Karpas-422 (cell line): ENCODE results near the gene SAMM50. TPM values are rescaled to one million over a fixed set of nuclear protein-coding genes. Genes with fewer than 3 reads are reported as not detected.

ENCODE experiments used
- DNase-seq: peaks from one replicate; pipeline ENCODE4 v3.0.0-alpha.2; 2015
- H2AFZ ChIP-seq: fragments of 200-600 bp; sonication (generic); 2 replicates; pipeline ENCODE4 v1.6.1; 2014; ENCODE audit warnings: antibody characterized with exemption, low read length, mixed read lengths
- H3K27ac ChIP-seq: fragments of 200-600 bp; sonication (generic); 2 replicates; pipeline ENCODE4 v1.5.1; 2014; ENCODE audit warnings: mild to moderate bottlenecking, low read length, moderate library complexity
- H3K27me3 ChIP-seq: fragments of 200-600 bp; sonication (generic); 2 replicates; pipeline ENCODE4 v1.6.1; 2014; ENCODE audit warnings: low read length, mixed read lengths
- H3K36me3 ChIP-seq: fragments of 200-600 bp; sonication (generic); 2 replicates; pipeline ENCODE4 v1.6.1; 2014; ENCODE audit warnings: low read length, mixed read lengths; ENCODE audit not compliant: insufficient read depth
- H3K4me1 ChIP-seq: fragments of 200-600 bp; sonication (generic); 2 replicates; pipeline ENCODE4 v1.6.1; 2014; ENCODE audit warnings: mild to moderate bottlenecking, low read length, mixed read lengths
- H3K4me2 ChIP-seq: fragments of 200-600 bp; sonication (generic); 2 replicates; pipeline ENCODE4 v1.6.1; 2014; ENCODE audit warnings: low read length, low read depth, mild to moderate bottlenecking; ENCODE audit not compliant: poor library complexity, severe bottlenecking
- H3K4me3 ChIP-seq: fragments of 200-600 bp; sonication (generic); 2 replicates; pipeline ENCODE4 v1.5.1; 2014; ENCODE audit warnings: mild to moderate bottlenecking, antibody characterized with exemption, low read length, mixed read lengths
- H3K79me2 ChIP-seq: fragments of 200-600 bp; sonication (generic); 2 replicates; pipeline ENCODE4 v1.6.1; 2014; ENCODE audit warnings: mild to moderate bottlenecking, low read length, mixed read lengths
- H3K9ac ChIP-seq: fragments of 200-600 bp; sonication (generic); 2 replicates; pipeline ENCODE4 v1.6.0; 2014; ENCODE audit warnings: low read length
- H3K9me2 ChIP-seq: fragments of 200-600 bp; sonication (generic), shearing (Covaris generic); replicated peaks from 2 replicates; pipeline ENCODE4 v1.6.0; 2014; ENCODE audit warnings: mild to moderate bottlenecking, low read length, moderate library complexity; ENCODE audit not compliant: insufficient read depth
- H3K9me3 ChIP-seq: fragments of 300-700, 200-600 bp; sonication (generic); 2 replicates; pipeline ENCODE4 v1.6.1; 2014; ENCODE audit warnings: low read length, mixed read lengths
- H4K20me1 ChIP-seq: fragments of 200-600 bp; sonication (generic); 2 replicates; pipeline ENCODE4 v1.6.1; 2014; ENCODE audit warnings: mild to moderate bottlenecking, antibody characterized with exemption, low read length, low read depth; ENCODE audit not compliant: insufficient read depth
- total RNA-seq: library from RNA; depleted of rRNA; stranded (reverse); fragments of >200 nt; shearing (Covaris generic); gene quantifications from 2 replicates; pipeline ENCODE4 v1.2.3, GENCODE V29; 2014; ENCODE audit warnings: low replicate concordance

Gene SAMM50
- total RNA-seq, 1 experiment from 2014 or later, result 42.9 TPM

- DNase-seq, result no peak
- Histone ChIP-seq H2AFZ (no peak overlapping the region), H3K9me3 (no peaks in the 10 kb centered on the region), H3K27ac (no peak overlapping the region), H3K27me3 (no peaks in the 10 kb centered on the region), H3K4me1 (no peaks in the 10 kb centered on the region), H3K36me3 (no peaks in the 10 kb centered on the region), H3K4me3 (no peak overlapping the region), H4K20me1 (peaks cover 28% of the 10 kb centered on the region; the same call in 1 of the 2 replicates), H3K79me2 (no peaks in the 10 kb centered on the region), H3K4me2 (no peak overlapping the region), H3K9ac (no peak overlapping the region), H3K9me2 (no peaks in the 10 kb centered on the region)
Measured at GRCh38 chr22:44033287-44033686, 78.0 kb downstream of the SAMM50 start.

GRCh38 chr22:44033694-44034093, 78.5 kb downstream of the SAMM50 start:
- no peaks in the 10 kb centered on the region for H3K9me3 ChIP-seq
- no peaks in the 10 kb centered on the region for H3K79me2 ChIP-seq
- H3K9ac ChIP-seq, result no peak overlapping the region
- H3K4me1 ChIP-seq, result no peaks in the 10 kb centered on the region
- no peaks in the 10 kb centered on the region for H3K9me2 ChIP-seq
- H3K27ac ChIP-seq, result no peak overlapping the region
- H3K4me3 ChIP-seq, result no peak overlapping the region
- H4K20me1 ChIP-seq, result peaks cover 28% of the 10 kb centered on the region; the same call in 1 of the 2 replicates
- H2AFZ ChIP-seq, result no peak overlapping the region
- DNase-seq, result no peak
- no peak overlapping the region for H3K4me2 ChIP-seq
- no peaks in the 10 kb centered on the region for H3K27me3 ChIP-seq
- no peaks in the 10 kb centered on the region for H3K36me3 ChIP-seq

GRCh38 chr22:44037519-44038375, 82.5 kb downstream of the SAMM50 start:
- Histone ChIP-seq H4K20me1 (peaks cover 18% of the 10 kb centered on the region; the same call in 1 of the 2 replicates), H3K9me3 (no peaks in the 10 kb centered on the region), H3K27ac (no peak overlapping the region), H3K36me3 (no peaks in the 10 kb centered on the region), H2AFZ (no peak overlapping the region), H3K9me2 (no peaks in the 10 kb centered on the region), H3K4me2 (no peak overlapping the region), H3K9ac (no peak overlapping the region), H3K27me3 (no peaks in the 10 kb centered on the region), H3K4me1 (no peaks in the 10 kb centered on the region), H3K79me2 (no peaks in the 10 kb centered on the region), H3K4me3 (no peak overlapping the region)
- DNase-seq, result no peak

- H3K27ac ChIP-seq, result no peak overlapping the region
- no peaks in the 10 kb centered on the region for H3K4me1 ChIP-seq
- no peak overlapping the region for H3K4me2 ChIP-seq
- H3K4me3 ChIP-seq, result no peak overlapping the region
- H4K20me1 ChIP-seq, result peaks cover 24% of the 10 kb centered on the region; the same call in 1 of the 2 replicates
- H3K27me3 ChIP-seq, result no peaks in the 10 kb centered on the region
- H2AFZ ChIP-seq, result no peak overlapping the region
- no peaks in the 10 kb centered on the region for H3K9me3 ChIP-seq
- no peak for DNase-seq
- no peaks in the 10 kb centered on the region for H3K36me3 ChIP-seq
- no peak overlapping the region for H3K9ac ChIP-seq
- no peaks in the 10 kb centered on the region for H3K9me2 ChIP-seq
- no peaks in the 10 kb centered on the region for H3K79me2 ChIP-seq
Measured at GRCh38 chr22:44039566-44040171, 84.4 kb downstream of the SAMM50 start.

GRCh38 chr22:44042249-44043218, 87.3 kb downstream of the SAMM50 start:
- no peaks in the 10 kb centered on the region for H3K79me2 ChIP-seq
- no peak overlapping the region for H3K4me3 ChIP-seq
- no peak overlapping the region for H3K27ac ChIP-seq
- no peaks in the 10 kb centered on the region for H3K9me2 ChIP-seq
- no peaks in the 10 kb centered on the region for H3K36me3 ChIP-seq
- H3K9ac ChIP-seq, result no peak overlapping the region
- H3K4me2 ChIP-seq, result no peak overlapping the region
- H3K9me3 ChIP-seq, result no peaks in the 10 kb centered on the region
- H3K27me3 ChIP-seq, result no peaks in the 10 kb centered on the region
- no peak for DNase-seq
- H4K20me1 ChIP-seq, result peaks cover 26% of the 10 kb centered on the region; the same call in 1 of the 2 replicates
- H2AFZ ChIP-seq, result no peak overlapping the region
- H3K4me1 ChIP-seq, result no peaks in the 10 kb centered on the region

GRCh38 chr22:44045145-44045544, 89.9 kb downstream of the SAMM50 start:
- H3K27me3 ChIP-seq, result no peaks in the 10 kb centered on the region
- H3K36me3 ChIP-seq, result no peaks in the 10 kb centered on the region
- no peak overlapping the region for H3K9ac ChIP-seq
- no peaks in the 10 kb centered on the region for H3K9me2 ChIP-seq
- H4K20me1 ChIP-seq, result peaks cover 26% of the 10 kb centered on the region
- no peak overlapping the region for H3K4me3 ChIP-seq
- no peak overlapping the region for H3K27ac ChIP-seq
- no peaks in the 10 kb centered on the region for H3K9me3 ChIP-seq
- H2AFZ ChIP-seq, result no peak overlapping the region
- H3K4me2 ChIP-seq, result no peak overlapping the region
- H3K4me1 ChIP-seq, result peaks cover 3% of the 10 kb centered on the region; the same call in 1 of the 2 replicates
- DNase-seq, result no peak
- no peaks in the 10 kb centered on the region for H3K79me2 ChIP-seq
